Progenitor cell of endocrine pancreas (in vitro differentiated cells): ENCODE measurements around the gene STK32C. TPM values are rescaled to one million over a fixed set of nuclear protein-coding genes. Genes with fewer than 3 reads are reported as not detected.

Experiments used
- DNase-seq: peaks from one replicate; pipeline ENCODE4 v3.0.0; 2021; ENCODE audit warnings: low spot score; ENCODE audit not compliant: unreplicated experiment
- H3K27ac Mint-ChIP-seq: 2 replicates; pipeline ENCODE4 v1.8.0; 2021; ENCODE audit warnings: mild to moderate bottlenecking, moderate library complexity, mixed read lengths
- H3K27me3 Mint-ChIP-seq: 2 replicates; pipeline ENCODE4 v1.8.0; 2021; ENCODE audit warnings: mixed read lengths
- H3K36me3 Mint-ChIP-seq: 2 replicates; pipeline ENCODE4 v1.8.0; 2022; ENCODE audit warnings: mixed read lengths; ENCODE audit not compliant: insufficient read depth
- H3K4me1 Mint-ChIP-seq: 2 replicates; pipeline ENCODE4 v1.8.0; 2021; ENCODE audit warnings: low read depth, mixed read lengths
- H3K4me3 Mint-ChIP-seq: 2 replicates; pipeline ENCODE4 v1.8.0; 2021; ENCODE audit warnings: low read depth, mild to moderate bottlenecking, moderate library complexity, mixed read lengths
- H3K9me3 Mint-ChIP-seq: 2 replicates; pipeline ENCODE4 v1.8.0; 2021; ENCODE audit warnings: low read depth, mixed read lengths
- total RNA-seq: library from RNA; stranded (reverse); gene quantifications from 2 replicates; pipeline ENCODE4 v1.2.1, GENCODE V29; 2021
- TF ChIP-seq, protein P1 (sequence below): fragments of 200-600 bp; sonication (generic); IDR thresholded peaks from one replicate; pipeline ENCODE4 v1.5.0; 2021; ENCODE audit warnings: antibody characterized with exemption, mild to moderate bottlenecking; ENCODE audit not compliant: unreplicated experiment

STK32C gene
- total RNA-seq, 1 donor from 2014 or later, result 10.0 TPM

DNA sequence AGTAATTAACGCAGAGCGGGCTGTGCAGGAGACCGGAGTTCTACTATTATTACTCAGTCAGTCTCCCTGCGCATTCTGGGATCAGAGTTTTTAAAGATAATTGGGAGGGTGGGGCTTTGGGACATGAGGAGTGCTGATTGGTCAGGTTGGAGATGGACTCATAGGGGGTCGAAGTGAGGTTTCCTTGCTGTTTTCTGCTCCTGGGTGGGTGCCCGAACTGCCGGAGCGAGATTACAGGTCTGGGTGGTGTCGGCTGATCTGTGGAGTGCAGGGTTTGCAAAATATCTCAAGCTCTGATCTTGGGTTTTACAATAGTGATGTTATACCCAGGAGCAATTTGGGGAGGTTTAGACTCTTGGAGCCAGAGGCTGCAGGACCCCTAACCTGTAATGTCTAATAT is 20.4 kb upstream of the STK32C start:
- no peak overlapping the region for H3K4me3 Mint-ChIP-seq
- H3K27ac Mint-ChIP-seq, result peak overlapping the region; percentile 39
- no peak for DNase-seq
- H3K27me3 Mint-ChIP-seq, result no peaks in the 10 kb centered on the region
- TF ChIP-seq, protein P1, sequence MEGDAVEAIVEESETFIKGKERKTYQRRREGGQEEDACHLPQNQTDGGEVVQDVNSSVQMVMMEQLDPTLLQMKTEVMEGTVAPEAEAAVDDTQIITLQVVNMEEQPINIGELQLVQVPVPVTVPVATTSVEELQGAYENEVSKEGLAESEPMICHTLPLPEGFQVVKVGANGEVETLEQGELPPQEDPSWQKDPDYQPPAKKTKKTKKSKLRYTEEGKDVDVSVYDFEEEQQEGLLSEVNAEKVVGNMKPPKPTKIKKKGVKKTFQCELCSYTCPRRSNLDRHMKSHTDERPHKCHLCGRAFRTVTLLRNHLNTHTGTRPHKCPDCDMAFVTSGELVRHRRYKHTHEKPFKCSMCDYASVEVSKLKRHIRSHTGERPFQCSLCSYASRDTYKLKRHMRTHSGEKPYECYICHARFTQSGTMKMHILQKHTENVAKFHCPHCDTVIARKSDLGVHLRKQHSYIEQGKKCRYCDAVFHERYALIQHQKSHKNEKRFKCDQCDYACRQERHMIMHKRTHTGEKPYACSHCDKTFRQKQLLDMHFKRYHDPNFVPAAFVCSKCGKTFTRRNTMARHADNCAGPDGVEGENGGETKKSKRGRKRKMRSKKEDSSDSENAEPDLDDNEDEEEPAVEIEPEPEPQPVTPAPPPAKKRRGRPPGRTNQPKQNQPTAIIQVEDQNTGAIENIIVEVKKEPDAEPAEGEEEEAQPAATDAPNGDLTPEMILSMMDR, result no peak
- no peaks in the 10 kb centered on the region for H3K9me3 Mint-ChIP-seq
- H3K36me3 Mint-ChIP-seq, result peaks cover 19% of the 10 kb centered on the region
- peaks cover 26% of the 10 kb centered on the region for H3K4me1 Mint-ChIP-seq

DNA sequence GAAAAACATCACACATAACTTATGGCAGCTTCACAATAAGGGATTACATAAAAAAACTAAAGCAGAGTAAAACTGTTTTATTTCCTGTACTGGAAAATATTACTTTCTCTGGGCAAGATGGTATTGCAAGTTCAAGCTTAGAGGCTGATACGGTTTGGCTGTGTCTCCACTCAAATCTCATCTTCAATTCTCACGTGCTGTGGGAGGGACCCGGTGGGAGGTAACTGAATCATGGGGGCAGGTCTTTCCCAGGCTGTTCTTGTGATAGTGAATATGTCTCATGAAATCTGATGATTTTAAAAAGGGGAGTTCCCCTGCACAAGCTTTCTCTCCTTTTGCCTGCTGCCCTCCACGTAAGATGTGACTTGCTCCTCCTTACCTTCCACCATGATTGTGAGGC is 19.2 kb upstream of the STK32C start:
- DNase-seq, result no peak
- no peak overlapping the region for H3K4me3 Mint-ChIP-seq
- H3K36me3 Mint-ChIP-seq, result peaks cover 19% of the 10 kb centered on the region
- H3K4me1 Mint-ChIP-seq, result peaks cover 19% of the 10 kb centered on the region
- H3K27ac Mint-ChIP-seq, result no peak overlapping the region
- H3K9me3 Mint-ChIP-seq, result no peaks in the 10 kb centered on the region
- TF ChIP-seq, protein P1, result no peak
- no peaks in the 10 kb centered on the region for H3K27me3 Mint-ChIP-seq

DNA sequence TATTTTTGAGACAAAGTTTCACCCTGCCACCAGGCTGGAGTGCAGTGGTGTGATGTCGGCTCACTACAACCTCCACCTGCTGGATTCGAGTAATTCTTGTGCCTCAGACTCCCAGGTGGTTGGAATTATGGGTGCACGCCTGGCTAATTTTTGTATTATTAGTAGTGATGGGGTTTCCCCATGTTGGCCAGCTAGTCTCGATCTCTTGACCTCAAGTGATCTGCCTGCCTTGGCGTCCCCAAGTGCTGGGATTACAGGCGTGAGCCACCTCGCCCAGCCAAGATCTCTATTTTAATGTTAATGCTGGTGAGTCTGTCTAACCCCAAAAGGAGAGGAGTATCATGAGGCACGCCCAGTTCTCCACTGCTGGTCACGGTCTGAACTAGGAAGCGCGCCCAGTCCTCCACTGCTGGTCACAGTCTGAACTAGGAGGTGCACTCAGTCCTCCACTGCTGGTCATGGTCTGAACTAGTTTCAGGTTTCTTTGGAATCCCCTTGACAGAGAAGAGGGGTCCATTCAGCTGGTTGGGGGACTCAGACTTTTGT is 18.7 kb upstream of the STK32C start:
- Mint-ChIP-seq H3K27me3 (no peaks in the 10 kb centered on the region), H3K4me3 (no peak overlapping the region), H3K27ac (no peak overlapping the region), H3K9me3 (no peaks in the 10 kb centered on the region), H3K4me1 (peaks cover 19% of the 10 kb centered on the region), H3K36me3 (peaks cover 19% of the 10 kb centered on the region)
- no peak for DNase-seq
- TF ChIP-seq, protein P1, result no peak

DNA sequence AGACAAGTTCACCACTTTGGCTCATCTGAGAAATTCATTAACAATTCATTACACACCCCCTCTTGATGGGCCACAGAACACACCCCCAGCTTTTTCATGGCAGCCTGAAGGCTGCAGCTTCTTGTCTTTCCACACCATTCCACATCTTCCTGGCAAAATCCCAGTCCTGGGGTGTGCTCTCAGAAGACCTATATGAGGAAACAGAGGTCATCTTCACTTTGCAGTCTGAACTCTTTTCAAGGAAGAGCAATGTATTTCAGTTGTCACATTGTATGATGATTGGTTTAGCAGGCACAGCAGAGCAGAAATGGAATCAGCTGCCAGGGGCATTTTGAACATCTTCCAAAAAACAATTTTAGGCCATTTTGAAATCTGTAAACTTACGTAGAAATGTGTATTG is 16.4 kb upstream of the STK32C start:
- H3K27ac Mint-ChIP-seq, result no peak overlapping the region

DNA sequence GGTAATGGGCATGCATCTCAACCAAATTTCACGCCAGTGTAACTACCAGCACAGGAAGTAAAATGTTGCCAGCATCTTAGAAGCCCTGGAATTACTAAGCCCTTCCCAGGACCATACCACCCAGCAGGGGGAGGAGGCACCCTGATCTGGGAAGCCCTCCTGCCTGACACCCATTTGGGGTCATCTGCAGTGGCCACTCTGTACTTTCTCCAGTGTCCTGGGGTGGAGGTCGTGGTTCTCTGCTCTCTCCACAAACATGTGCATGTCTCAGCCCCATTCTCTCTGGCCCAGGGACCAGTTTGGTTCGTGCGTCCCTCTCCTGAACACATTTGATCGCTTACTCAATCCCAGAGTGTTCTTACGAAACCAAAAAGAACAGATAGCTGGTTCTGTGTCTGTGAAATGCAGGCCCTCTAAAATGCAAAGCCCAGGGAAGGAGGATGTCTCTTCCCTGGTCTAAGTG is 14.9 kb upstream of the STK32C start:
- H3K4me1 Mint-ChIP-seq, result no peaks in the 10 kb centered on the region
- no peaks in the 10 kb centered on the region for H3K27me3 Mint-ChIP-seq
- DNase-seq, result no peak
- TF ChIP-seq, protein P1, result no peak
- peaks cover 17% of the 10 kb centered on the region for H3K36me3 Mint-ChIP-seq
- H3K27ac Mint-ChIP-seq, result no peak overlapping the region
- H3K9me3 Mint-ChIP-seq, result no peaks in the 10 kb centered on the region
- no peak overlapping the region for H3K4me3 Mint-ChIP-seq

More for the DNA sequence above, 16.4 kb upstream of the STK32C start:
- Mint-ChIP-seq H3K9me3 (no peaks in the 10 kb centered on the region), H3K4me1 (peaks cover 4% of the 10 kb centered on the region), H3K36me3 (peaks cover 19% of the 10 kb centered on the region), H3K4me3 (no peak overlapping the region), H3K27me3 (no peaks in the 10 kb centered on the region)
- TF ChIP-seq, protein P1, result no peak
- no peak for DNase-seq
